Activated naive CD8-positive, alpha-beta T cell treated with anti-CD3 and anti-CD28 coated beads for 36 hours (primary cell): ENCODE measurements around the gene CRLF3. TPM values are rescaled to one million over a fixed set of nuclear protein-coding genes. Genes with fewer than 3 reads are reported as not detected.
A peak's percentile ranks its signal among the peaks of the same experiment; 100 is the strongest.
"Not testable (repeated sequence)": the region's sequence is repeated elsewhere in the genome, so short reads cannot be mapped to it uniquely, and the experiment has no call there.

Experiments
- DNase-seq: peaks from one replicate; pipeline ENCODE4 v3.0.0; 2021
- H3K27ac Mint-ChIP-seq: one replicate; pipeline ENCODE4 v1.8.0; 2022; ENCODE audit warnings: mild to moderate bottlenecking, moderate library complexity, mixed read lengths
- H3K27me3 Mint-ChIP-seq: one replicate; pipeline ENCODE4 v1.8.0; 2022; ENCODE audit warnings: mild to moderate bottlenecking, mixed read lengths
- H3K36me3 Mint-ChIP-seq: one replicate; pipeline ENCODE4 v1.8.0; 2021; ENCODE audit warnings: mild to moderate bottlenecking, mixed read lengths
- H3K4me1 Mint-ChIP-seq: one replicate; pipeline ENCODE4 v1.8.0; 2021; ENCODE audit warnings: mixed read lengths
- H3K4me3 Mint-ChIP-seq: one replicate; pipeline ENCODE4 v1.8.0; 2022; ENCODE audit warnings: mild to moderate bottlenecking, moderate library complexity, mixed read lengths
- H3K9me3 Mint-ChIP-seq: one replicate; pipeline ENCODE4 v1.8.0; 2022; ENCODE audit warnings: mixed read lengths
- total RNA-seq, 2 experiments: library from RNA; stranded (reverse); gene quantifications; one replicate each; pipeline ENCODE4 v1.2.3, GENCODE V29; 2021

Gene CRLF3
- total RNA-seq, 2 experiments from 2014 or later, result 45.4 TPM

- Mint-ChIP-seq H3K4me3 (peak overlapping the region; percentile 48), H3K4me1 (peaks cover 22% of the 10 kb centered on the region), H3K36me3 (peaks cover 29% of the 10 kb centered on the region)
- not testable (repeated sequence) for H3K27ac Mint-ChIP-seq, H3K9me3 Mint-ChIP-seq, H3K27me3 Mint-ChIP-seq, DNase-seq
These were observed 90.3 kb downstream of the CRLF3 start for GRCh38 chr17:30734153-30734552.

Other genes with a start within 250 kb of the CRLF3 start
- gene ATAD5, start 7.3 kb upstream of the CRLF3 start, total RNA-seq, result 10 to 100 TPM; 32.1 to 33.4 TPM
- gene TEFM, start 81.5 kb upstream of the CRLF3 start, total RNA-seq, result 10 to 100 TPM; 13.2 to 14.0 TPM
- gene ADAP2, start 97.3 kb upstream of the CRLF3 start, total RNA-seq, result under 1 TPM; 0.19 to 0.42 TPM
- gene RNF135, start 146.3 kb upstream of the CRLF3 start, total RNA-seq, result 1 to 10 TPM; 4.9 to 6.1 TPM